ENCODE data around the gene NRXN3.

NRXN3 gene

GRCh38 chr14:78666336-78667056 lies 496.3 kb downstream of the NRXN3 start:
- no peak for DNase-seq

DNA sequence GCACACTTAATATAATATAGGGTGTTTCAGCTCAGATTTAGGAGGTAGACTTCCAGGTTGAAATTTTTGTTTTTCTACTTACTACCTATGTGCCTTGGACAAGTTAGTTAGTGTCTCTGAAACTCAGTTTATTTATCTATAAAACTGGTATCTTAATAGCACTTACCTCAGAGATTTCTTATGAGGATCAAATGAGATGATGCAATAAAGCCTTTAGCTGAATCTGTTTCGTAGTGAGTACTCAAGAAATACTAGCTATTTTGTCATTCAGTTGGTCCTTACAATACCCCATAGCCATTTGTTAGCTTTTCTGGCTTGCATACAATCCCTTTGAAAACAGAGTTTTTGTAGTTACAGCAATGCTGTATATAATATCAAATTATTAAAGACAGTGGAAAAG lies 497.0 kb downstream of the NRXN3 start:
- DNase-seq, result no peak

GRCh38 chr14:78673845-78674244 lies 503.7 kb downstream of the NRXN3 start:
- DNase-seq, result no peak

- DNase-seq, result no peak
These were observed 504.6 kb downstream of the NRXN3 start for GRCh38 chr14:78674820-78675219.

DNA sequence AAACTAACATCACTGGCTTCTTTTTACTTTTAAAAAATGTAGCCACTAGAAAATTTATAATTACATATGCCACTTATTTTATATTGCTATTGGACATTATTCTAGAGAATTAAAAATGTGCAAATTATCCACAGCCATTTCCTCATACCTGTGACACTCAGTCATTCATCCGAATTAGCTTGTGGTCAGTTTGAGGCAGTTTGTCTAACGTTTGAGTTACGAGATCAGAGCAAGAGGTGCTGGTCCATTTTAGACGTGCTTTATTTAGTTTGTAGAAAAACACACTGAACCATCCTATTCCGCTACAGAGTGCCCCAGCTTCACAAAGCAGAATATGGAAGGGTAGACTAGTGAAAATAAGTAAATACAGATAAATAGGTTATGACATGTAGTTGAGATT lies 513.0 kb downstream of the NRXN3 start:
- no peak for DNase-seq

DNA sequence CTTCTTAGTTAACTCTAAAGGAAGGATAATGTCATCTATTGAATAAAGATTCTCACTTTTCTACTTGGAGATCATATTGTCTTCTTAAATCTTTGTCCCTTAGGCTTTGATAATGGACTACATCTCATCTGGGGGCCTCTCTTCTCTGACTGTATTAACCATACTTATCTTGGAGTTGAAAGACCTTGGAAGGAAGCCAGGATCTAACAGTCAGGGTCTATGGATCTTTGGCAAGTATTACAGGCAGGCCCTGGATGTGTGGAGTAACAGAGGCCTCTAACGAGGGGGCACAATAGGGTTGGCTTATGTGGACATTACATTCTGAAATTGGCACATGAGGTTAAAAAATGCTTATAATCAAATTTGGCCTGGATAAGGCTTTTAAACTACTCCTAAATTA lies 513.8 kb downstream of the NRXN3 start:
- DNase-seq, result no peak

- no peak for DNase-seq
These were observed 518.3 kb downstream of the NRXN3 start for GRCh38 chr14:78688503-78688902.

DNA sequence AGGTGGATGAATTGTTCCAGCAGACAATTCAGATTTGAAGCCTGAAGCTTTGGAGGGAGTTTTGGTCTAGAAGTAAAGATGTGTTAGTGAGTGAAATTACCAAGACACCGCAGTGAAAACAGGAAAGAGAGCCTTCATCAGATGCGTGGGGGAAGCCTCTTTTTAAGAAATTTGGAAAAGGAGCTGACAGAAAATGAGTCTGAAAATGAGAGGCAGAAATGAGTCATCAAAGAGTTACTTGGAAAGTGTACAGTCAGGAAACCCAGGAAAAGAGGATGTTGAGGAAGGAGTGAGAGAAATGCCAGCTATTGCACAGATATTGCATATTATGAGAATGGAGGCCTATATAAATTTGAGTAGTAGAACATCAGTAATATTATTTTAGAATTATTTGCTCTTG lies 520.7 kb downstream of the NRXN3 start:
- peak in 2 of 3 donors; percentile 3 to 21 for DNase-seq

- DNase-seq, result peak in 2 of 3 donors; percentile 6 to 22
These were observed 527.2 kb downstream of the NRXN3 start for GRCh38 chr14:78697341-78697740.

DNA sequence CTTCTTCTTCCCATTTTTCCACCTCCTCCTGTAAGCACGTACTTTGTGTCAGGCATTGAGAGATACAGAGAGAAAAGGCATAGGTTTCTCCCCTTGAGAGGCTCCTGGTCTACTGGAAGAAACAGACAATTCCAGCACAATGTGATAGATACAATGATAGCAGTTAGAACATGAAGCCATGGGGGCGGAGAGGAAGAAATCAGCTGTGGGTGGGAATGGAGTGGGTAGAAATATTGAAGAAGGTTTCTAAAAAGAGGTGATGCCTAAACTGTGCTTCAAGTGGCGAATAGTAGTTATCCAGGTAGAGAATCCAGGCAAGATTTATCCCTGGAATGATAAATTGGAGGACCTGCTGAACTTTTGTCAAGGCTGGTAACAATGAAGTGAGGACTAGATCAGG lies 528.8 kb downstream of the NRXN3 start:
- DNase-seq, result no peak

DNA sequence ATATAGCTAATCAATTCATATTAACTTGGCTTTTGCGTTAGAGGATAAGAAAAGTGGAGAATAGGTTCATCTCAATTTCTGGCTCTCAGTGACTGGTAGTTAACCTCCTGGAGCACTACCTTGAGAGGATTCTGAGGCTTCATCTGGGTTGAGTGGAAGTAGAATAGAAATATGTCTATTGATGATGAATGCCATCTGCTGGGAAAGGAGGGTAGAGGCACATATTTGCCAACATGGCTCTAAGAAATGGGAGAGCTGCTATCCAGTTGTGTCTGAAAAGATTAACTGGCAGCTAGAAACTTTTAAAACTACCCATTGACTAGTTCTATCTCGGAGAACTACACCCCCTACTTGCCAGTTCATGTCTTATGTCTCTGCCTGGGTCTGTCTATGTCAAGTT lies 530.1 kb downstream of the NRXN3 start:
- DNase-seq, result no peak

GRCh38 chr14:78701246-78701645 lies 531.1 kb downstream of the NRXN3 start:
- DNase-seq, result no peak

DNA sequence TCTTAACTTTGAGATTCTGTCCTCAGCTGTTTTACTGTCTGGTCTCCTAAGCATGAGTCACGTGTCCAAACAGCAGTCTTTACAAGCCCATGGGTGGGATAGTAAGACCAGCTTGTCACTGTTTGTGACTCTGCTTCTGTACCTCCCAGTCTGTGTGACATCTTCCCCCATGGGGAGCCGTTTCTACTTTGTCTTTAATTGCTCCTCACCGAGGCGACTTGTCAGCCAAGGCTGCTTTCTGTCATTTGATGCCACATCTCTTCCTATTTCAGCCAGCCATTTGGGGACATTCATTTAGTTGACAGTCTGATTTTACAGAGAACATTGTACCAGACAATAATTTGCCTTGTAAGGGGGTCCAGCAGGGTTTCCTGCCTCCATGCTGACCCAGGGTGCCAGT lies 534.8 kb downstream of the NRXN3 start:
- no peak for DNase-seq

- DNase-seq, result no peak
These were observed 535.8 kb downstream of the NRXN3 start for GRCh38 chr14:78705989-78706388.

- no peak for DNase-seq
These were observed 539.8 kb downstream of the NRXN3 start for GRCh38 chr14:78709795-78710557.

DNA sequence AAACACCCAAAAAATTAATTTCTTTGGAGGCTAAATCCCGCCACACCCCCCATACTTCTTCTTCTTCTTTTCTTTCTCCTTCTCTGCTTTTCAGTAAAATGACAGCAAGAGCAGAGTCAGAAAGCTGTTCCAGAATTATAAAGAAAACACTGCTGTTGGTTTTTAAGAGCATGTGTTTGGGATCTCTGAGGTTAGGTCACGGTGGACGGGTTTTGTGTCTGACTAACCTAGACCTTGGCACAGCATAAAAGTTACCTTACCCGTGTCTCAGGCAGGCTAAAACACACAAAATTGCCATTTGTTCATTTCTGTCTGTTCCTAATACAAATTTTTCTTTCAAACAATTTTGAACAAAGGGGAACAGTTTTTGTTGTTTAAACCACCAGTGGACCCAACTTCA lies 540.8 kb downstream of the NRXN3 start:
- no peak for DNase-seq

DNA sequence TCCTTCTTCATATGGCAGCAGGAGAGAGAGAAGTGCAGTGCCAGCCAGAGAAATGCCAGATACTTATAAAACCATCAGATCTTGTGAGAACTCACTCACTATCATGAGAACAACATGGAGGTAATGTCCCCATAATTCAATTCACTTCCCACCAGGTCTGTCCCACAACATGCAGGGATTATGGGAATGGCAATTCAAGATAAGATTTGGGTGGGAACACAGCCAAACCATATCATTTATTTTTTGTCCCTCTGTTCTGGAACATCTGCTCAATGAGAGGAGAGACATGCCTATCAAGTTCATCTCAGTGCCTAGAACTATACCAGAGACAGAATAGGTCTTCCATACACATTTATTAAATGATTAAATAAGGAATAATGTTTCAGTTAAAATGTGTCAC lies 543.5 kb downstream of the NRXN3 start:
- DNase-seq, result no peak

- DNase-seq, result no peak
These were observed 544.5 kb downstream of the NRXN3 start for GRCh38 chr14:78714711-78715110.

DNA sequence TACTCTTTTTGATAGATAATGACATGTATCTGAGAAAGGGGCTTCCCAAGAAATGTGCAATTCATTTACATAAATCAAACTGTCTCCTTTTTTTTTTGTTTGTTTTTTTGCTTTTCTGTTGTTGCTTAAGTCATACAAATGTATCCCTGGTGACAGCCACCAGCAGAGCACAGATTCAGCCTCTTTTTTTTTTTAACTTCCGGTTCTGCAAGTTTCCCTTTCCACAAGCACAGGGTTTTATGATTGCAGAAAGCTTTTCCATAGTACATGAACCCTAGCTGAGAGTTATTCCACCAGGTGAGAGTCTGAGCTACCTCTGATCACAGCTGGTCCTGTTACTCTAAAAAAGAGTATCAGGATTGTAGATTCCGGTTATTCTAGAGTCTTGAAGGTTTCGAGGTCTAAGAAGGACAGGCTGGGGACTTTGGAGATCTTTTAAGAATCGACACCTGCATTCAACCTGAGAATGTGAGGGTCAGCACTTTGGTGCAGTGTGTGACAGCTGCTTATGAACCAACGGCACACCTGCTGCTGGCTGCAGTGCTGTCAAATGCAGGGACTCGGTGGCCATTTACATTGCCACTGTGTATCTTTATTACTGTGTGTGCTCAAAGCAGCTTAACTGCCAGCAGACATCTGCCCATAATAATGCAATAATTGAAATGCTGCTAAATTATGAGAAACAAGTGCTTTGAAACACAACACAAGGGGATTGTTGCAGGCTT lies 551.7 kb downstream of the NRXN3 start:
- no peak for DNase-seq

DNA sequence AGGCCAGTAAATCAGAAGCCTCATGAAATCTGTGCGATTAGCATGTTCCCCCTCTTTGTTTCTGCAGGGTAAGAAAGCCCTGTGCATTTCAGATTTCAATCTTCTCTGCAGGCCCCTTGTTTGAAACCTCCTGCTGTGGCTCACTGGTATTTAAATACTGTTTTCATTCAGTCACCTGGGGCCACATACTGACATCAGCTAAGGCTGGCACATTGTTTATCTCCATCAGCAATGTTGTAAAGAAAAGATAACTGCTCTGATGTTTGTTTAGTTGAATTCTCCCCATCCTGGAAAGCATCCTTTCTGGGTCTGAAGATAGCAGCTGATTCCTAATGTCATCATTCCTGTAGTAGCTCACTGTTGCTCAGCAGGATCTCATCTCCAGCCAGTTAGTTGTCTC lies 554.9 kb downstream of the NRXN3 start:
- no peak for DNase-seq

GRCh38 chr14:78737116-78737515 lies 566.9 kb downstream of the NRXN3 start:
- no peak for DNase-seq

- no peak for DNase-seq
These were observed 567.4 kb downstream of the NRXN3 start for GRCh38 chr14:78737601-78738000.

GRCh38 chr14:78746086-78746595 lies 576.0 kb downstream of the NRXN3 start:
- no peak for DNase-seq

DNA sequence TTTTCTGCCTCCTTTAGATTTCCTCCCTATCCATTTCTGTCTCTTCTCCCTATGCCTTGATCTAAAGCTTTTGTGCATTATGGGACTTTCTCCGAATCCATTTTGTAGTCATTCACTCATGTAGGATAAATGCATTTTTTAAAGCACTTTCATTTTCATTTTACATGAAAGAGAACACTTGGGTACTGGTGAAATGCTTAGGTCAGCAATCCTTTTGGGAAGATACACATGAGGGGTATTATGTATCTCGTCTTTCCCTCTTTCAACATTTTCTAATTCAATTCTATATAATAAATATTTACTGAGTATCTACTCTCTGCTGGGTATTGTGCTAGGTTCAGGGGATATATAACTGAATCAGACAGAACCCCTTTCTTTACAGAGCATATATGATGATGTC lies 577.6 kb downstream of the NRXN3 start:
- DNase-seq, result no peak

Measured in suppressor macrophage treated with lipopolysaccharide for 1 hour (primary cell).